ENCODE measurements around the gene PLBD2.

Gene PLBD2

DNA sequence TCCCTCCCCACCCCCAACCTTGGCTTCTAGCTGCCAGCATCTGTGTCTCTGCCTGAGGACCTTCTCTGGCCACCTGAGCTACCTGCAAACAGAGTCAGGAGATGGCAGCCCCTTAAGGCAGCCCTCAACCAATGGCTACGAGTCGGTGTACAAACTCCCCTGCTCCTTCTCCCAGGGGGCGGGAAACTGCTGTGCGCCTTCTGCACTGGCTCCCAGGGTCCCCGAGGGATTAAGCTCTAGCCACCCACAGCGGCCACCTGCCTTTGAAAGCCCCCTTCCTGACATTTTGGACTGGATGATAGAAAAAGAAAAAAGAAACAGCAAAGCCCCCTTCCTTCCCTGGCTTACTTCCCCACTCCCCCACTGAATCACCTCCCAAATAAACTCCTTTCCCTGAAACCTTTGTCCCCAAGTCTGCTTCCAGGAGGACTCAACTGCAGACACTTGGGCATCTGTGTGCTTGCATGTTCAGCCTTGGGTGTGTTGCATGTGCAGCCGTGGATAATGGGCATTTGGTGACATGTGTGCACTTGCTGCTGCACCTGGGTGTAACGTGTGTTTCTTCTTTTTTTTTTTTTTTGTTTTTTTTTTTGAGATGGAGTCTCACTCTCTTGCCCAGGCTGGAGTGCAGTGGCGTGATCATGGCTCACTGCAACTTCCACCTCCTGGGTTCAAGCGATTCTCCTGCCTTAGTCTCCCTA is 39.3 kb downstream of the PLBD2 start:
- peak; percentile 13 for DNase-seq

- DNase-seq: no peak
Measured at GRCh38 chr12:113398346-113399290, 40.2 kb downstream of the PLBD2 start.

DNA sequence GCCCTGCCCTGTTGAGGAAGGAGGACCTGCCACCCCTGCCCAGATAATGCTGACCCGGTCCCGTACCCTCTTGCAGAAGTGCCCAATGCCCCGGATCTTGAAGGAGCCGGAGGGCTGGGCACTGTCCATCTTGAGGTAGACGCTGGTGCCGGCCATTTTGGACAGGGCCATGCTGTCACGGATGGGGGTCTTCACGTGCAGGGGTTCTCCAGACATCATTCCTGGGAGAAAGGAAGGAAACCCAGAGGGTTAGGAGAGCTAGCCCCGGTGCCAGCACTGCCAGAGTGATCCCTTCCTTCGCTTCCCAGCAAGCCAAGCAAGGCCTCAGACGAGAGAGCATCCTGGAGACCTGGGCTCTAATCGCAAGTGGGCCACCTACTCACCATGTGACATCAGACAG is 41.1 kb downstream of the PLBD2 start:
- DNase-seq: no peak

GRCh38 chr12:113400362-113400761 is 42.0 kb downstream of the PLBD2 start:
- no peak for DNase-seq

GRCh38 chr12:113401066-113402000 is 42.9 kb downstream of the PLBD2 start:
- DNase-seq: no peak

DNA sequence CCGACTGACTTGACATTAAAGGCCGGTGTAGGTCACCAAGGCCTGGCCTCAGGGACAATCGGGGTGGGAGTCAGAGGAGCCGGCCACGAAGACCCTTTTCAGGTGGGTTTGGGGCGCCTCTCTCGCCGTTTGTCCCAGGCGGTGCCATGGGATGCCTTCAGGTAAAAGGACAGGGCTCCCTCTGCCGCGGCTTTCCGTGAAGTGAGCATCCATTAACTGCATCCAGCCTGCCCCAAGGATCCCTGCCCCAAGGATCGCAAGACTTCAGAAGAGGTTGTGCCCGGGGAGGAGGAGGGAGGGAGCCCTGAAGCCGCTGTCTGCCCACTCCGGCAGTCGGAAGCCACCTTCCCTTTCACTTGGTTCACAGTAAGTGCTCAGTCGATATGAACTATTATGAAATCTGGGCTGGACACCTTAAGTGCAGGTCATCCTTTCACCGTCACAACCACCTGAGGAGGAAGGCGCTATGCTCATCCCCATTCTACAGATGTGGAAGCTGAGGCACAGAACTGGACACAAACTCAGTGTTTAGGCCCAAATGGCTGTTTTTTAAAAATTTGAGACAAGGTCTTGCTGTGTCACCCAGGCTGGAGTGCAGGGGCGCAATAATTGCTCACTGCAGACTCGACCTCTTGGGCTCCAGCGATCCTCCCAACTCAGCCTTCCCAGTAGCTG is 44.3 kb downstream of the PLBD2 start:
- no peak for DNase-seq

DNA sequence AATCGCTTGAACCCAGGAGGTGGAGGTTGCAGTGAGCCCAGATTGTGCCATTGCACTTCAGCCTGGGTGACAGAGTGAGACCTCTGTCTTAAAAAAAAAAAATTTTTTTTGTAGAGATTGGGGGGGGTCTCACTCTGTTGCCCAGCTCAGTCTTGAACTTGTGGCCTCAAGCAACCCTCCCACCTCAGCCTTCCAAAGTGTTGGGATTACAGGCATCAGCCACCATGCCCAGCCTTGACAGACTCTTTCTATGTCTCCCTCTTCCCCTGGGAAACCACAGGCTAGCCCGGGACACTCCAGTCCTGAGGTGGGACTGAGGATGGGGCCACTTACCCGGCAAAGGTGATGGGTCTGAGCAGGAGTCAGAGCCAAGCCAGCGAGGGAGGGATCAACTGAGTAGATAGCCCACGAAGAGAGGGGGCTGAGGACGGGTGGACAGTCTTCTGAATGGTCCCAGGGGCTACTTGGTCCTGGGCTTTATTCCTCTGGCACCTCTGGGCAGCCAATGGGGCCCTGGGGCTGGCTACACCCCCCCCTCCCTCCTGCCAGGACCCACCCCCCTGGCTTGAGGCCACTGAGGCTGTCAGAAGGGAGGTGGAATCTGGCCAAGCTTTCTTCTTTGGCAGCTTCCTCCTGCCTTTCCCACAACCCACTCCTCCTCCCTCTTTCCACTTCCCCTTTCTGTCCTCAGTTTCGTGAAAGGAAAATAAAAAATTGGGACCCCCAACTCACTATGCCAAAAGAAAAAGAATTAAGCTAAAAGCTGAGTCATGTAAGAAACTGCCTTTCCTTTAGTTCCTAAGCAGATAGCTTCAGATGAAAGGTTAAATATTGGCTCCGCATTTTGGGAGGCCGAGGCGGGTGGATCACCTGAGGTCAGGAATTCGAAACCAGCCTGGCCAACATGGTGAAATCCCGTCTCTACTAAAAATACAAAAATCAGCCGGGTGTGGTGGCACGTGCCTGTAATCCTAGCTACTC is 45.3 kb downstream of the PLBD2 start, which contains the start of gene SDS:
Gene SDS, minus strand, starts transcription at position 453 of the 981 bp plus-strand sequence. CDS start 4,179 bp downstream, outside the sequence.
- DNase-seq: no peak

DNA sequence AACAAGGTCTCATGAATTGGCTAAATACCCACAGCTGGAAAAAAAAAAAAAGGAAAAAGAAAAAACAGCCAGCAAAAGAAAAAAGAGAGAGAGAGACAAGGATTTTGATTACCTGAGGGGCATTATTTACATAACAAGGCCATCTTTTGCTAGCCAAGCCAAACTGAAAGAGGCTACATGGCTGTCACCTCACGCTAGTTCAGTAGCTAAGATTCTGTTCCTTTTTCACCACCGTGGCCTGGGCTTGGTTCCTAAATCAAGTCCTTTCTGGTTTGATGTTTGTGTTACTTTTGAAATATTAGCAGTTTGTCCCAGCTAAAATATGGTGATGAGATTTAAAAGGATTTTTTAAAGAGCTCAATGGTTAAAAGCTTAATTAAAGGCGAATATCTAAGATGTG is 47.3 kb downstream of the PLBD2 start:
- DNase-seq: no peak

- no peak for DNase-seq
Measured at GRCh38 chr12:113407931-113408600, 49.7 kb downstream of the PLBD2 start.

- DNase-seq: no peak
Measured at GRCh38 chr12:113408756-113409298, 50.4 kb downstream of the PLBD2 start.

GRCh38 chr12:113409462-113410124 is 51.2 kb downstream of the PLBD2 start:
- DNase-seq: no peak

GRCh38 chr12:113413488-113413939 is 55.1 kb downstream of the PLBD2 start:
- DNase-seq: no peak

- no peak for DNase-seq
Measured at GRCh38 chr12:113414519-113415038, 56.2 kb downstream of the PLBD2 start.

DNA sequence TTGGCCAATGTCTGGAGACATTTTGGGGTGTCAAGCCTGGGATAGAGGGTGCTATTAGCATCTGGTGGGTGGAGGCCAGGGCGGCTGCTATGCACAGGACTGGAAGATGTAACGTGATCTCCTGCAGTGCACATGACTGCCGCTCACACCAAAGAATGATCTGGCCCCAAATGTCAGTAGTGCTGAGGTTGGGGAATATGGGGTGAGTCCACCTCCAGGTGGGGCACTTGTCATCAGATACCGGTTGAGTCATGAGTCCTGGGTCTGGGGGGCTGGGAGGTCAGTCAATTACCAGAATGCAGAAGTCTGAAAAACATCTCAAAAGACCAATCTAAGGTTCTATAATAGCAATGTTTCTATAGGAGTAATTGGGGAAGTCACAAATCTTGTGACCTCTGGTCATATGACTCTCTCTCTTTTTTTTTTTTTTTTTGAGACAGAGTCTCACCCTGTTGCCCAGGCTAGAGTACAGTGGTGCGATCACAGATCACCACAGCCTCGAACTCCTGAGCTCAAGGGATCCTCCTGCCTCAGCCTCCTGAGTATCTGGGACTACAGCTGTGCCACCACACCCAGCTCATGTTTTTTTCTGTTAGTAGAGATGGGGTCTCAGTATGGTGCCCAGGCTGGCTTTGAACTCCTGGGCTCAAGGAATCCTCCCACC is 57.8 kb downstream of the PLBD2 start:
- no peak for DNase-seq

- DNase-seq: no peak
Measured at GRCh38 chr12:113418213-113418879, 60.0 kb downstream of the PLBD2 start.

GRCh38 chr12:113420996-113421595 is 62.7 kb downstream of the PLBD2 start:
- DNase-seq: no peak
